ENCODE measurements around the gene CTAG1B.
"Not testable (repeated sequence)": the region's sequence is repeated elsewhere in the genome, so short reads cannot be mapped to it uniquely, and the experiment has no call there.

Gene CTAG1B

GRCh38 chrX:154620767-154621414, 1.8 kb upstream of the CTAG1B start:
- not testable (repeated sequence) for DNase-seq

GRCh38 chrX:154613586-154613985, 5.5 kb downstream of the CTAG1B start:
- DNase-seq, result not testable (repeated sequence)

GRCh38 chrX:154611146-154611545, 7.9 kb downstream of the CTAG1B start:
- not testable (repeated sequence) for DNase-seq

- DNase-seq, result not testable (repeated sequence)
These were observed 10.3 kb downstream of the CTAG1B start for GRCh38 chrX:154608823-154609222.

GRCh38 chrX:154607976-154608375, 11.1 kb downstream of the CTAG1B start:
- not testable (repeated sequence) for DNase-seq

GRCh38 chrX:154607370-154607769, 11.7 kb downstream of the CTAG1B start:
- no peak for DNase-seq

GRCh38 chrX:154605566-154605965, 13.5 kb downstream of the CTAG1B start:
- no peak for DNase-seq

- DNase-seq, result no peak
These were observed 15.3 kb downstream of the CTAG1B start for GRCh38 chrX:154603438-154604430.

GRCh38 chrX:154602766-154603437, 16.2 kb downstream of the CTAG1B start:
- no peak for DNase-seq

GRCh38 chrX:154602226-154602625, 16.9 kb downstream of the CTAG1B start:
- DNase-seq, result no peak

- no peak for DNase-seq
These were observed 18.2 kb downstream of the CTAG1B start for GRCh38 chrX:154600759-154601374.

GRCh38 chrX:154599531-154599930, 19.6 kb downstream of the CTAG1B start:
- no peak for DNase-seq

- DNase-seq, result no peak
These were observed 20.4 kb downstream of the CTAG1B start for GRCh38 chrX:154598656-154599055.

- no peak for DNase-seq
These were observed 21.9 kb downstream of the CTAG1B start for GRCh38 chrX:154597221-154597620.

GRCh38 chrX:154596290-154596929, 22.7 kb downstream of the CTAG1B start:
- no peak for DNase-seq

GRCh38 chrX:154595559-154596249, 23.4 kb downstream of the CTAG1B start:
- DNase-seq, result no peak

- no peak for DNase-seq
These were observed 24.6 kb downstream of the CTAG1B start for GRCh38 chrX:154594491-154594890.

- DNase-seq, result no peak
These were observed 25.9 kb downstream of the CTAG1B start for GRCh38 chrX:154593201-154593600.

- no peak for DNase-seq
These were observed 26.6 kb downstream of the CTAG1B start for GRCh38 chrX:154592505-154592904.

GRCh38 chrX:154590415-154590814, 28.7 kb downstream of the CTAG1B start:
- not testable (repeated sequence) for DNase-seq

- DNase-seq, result not testable (repeated sequence)
These were observed 34.4 kb downstream of the CTAG1B start, which contains the start of gene CTAG1A for GRCh38 chrX:154584585-154585183. TSS of gene CTAG1A (plus strand) at chrX:154585133. CDS start at chrX:154585207, 74 bp downstream.
